Activated T-helper 1 cell treated with anti-CD3 and anti-CD28 coated beads, Interleukin-2, amount 50 U/mL, for 16 hours (primary cell): ENCODE measurements around the gene TSPAN18.
"Not testable (repeated sequence)": the region's sequence is repeated elsewhere in the genome, so short reads cannot be mapped to it uniquely, and the experiment has no call there.

ENCODE experiments used
- DNase-seq, 2 donors: peaks; one replicate each; pipeline ENCODE4 v3.0.0-alpha.2; 2020; ENCODE audit warnings: low read depth in 1 of 2, low spot score in 1 of 2

Gene TSPAN18

GRCh38 chr11:44868021-44868420 is 141.3 kb downstream of the TSPAN18 start:
- no peak for DNase-seq

GRCh38 chr11:44868455-44869421 is 142.0 kb downstream of the TSPAN18 start:
- DNase-seq: no peak

- no peak for DNase-seq
These were observed 143.4 kb downstream of the TSPAN18 start for GRCh38 chr11:44870181-44870580.

GRCh38 chr11:44870615-44871176 is 143.9 kb downstream of the TSPAN18 start:
- DNase-seq: no peak

- not testable (repeated sequence) for DNase-seq
These were observed 144.9 kb downstream of the TSPAN18 start for GRCh38 chr11:44871682-44872081.

- DNase-seq: no peak
These were observed 145.8 kb downstream of the TSPAN18 start for GRCh38 chr11:44872556-44872955.

GRCh38 chr11:44873537-44873936 is 146.8 kb downstream of the TSPAN18 start:
- no peak for DNase-seq

- DNase-seq: no peak
These were observed 147.5 kb downstream of the TSPAN18 start for GRCh38 chr11:44874284-44874683.

- DNase-seq: no peak
These were observed 148.3 kb downstream of the TSPAN18 start for GRCh38 chr11:44875037-44875436.

GRCh38 chr11:44876194-44876723 is 149.5 kb downstream of the TSPAN18 start:
- no peak for DNase-seq

GRCh38 chr11:44876906-44877305 is 150.1 kb downstream of the TSPAN18 start:
- no peak for DNase-seq

- DNase-seq: no peak
These were observed 151.1 kb downstream of the TSPAN18 start for GRCh38 chr11:44877571-44878497.

- DNase-seq: no peak
These were observed 151.9 kb downstream of the TSPAN18 start for GRCh38 chr11:44878711-44879110.

GRCh38 chr11:44879432-44879831 is 152.7 kb downstream of the TSPAN18 start:
- no peak for DNase-seq

GRCh38 chr11:44880511-44880910 is 153.7 kb downstream of the TSPAN18 start:
- DNase-seq: no peak

- DNase-seq: no peak
These were observed 154.2 kb downstream of the TSPAN18 start for GRCh38 chr11:44880953-44881352.

GRCh38 chr11:44883277-44883676 is 156.5 kb downstream of the TSPAN18 start:
- no peak for DNase-seq

GRCh38 chr11:44884056-44884455 is 157.3 kb downstream of the TSPAN18 start:
- DNase-seq: no peak

GRCh38 chr11:44885065-44885810 is 158.5 kb downstream of the TSPAN18 start:
- DNase-seq: no peak
